GM06990 (cell line): Measurements from ENCODE around the gene EFCAB13.

Source experiments
- DNase-seq: peaks from one replicate; pipeline ENCODE4 v3.0.0-alpha.2; 2011; ENCODE audit not compliant: insufficient read length; ENCODE audit errors: extremely low read depth
- H3K27me3 ChIP-seq: replicated peaks from 2 replicates; pipeline ENCODE4 v1.6.0; 2011; ENCODE audit warnings: low read length; ENCODE audit not compliant: control insufficient read depth, insufficient read depth
- H3K36me3 ChIP-seq: 2 replicates; pipeline ENCODE4 v1.5.1; 2011; ENCODE audit warnings: low read length; ENCODE audit not compliant: control insufficient read depth, insufficient read depth
- H3K4me3 ChIP-seq: replicated peaks from 2 replicates; pipeline ENCODE4 v1.5.1; 2011; ENCODE audit warnings: low read depth, mild to moderate bottlenecking, control low read depth, low read length
- CTCF ChIP-seq: IDR thresholded peaks from 2 replicates; pipeline ENCODE4 v1.5.1; 2011; ENCODE audit warnings: low read length, control low read depth, mild to moderate bottlenecking, inconsistent platforms; ENCODE audit not compliant: insufficient read depth, poor library complexity, severe bottlenecking

Gene EFCAB13

GRCh38 chr17:47301831-47302230 lies 21.9 kb upstream of the EFCAB13 start:
- no peak for TF ChIP-seq CTCF
- DNase-seq = no peak
- Histone ChIP-seq H3K4me3 (no peak overlapping the region), H3K36me3 (no peaks in the 10 kb centered on the region), H3K27me3 (no peaks in the 10 kb centered on the region)

- Histone ChIP-seq H3K27me3 (no peaks in the 10 kb centered on the region), H3K36me3 (no peaks in the 10 kb centered on the region), H3K4me3 (no peak overlapping the region)
- no peak for TF ChIP-seq CTCF
- no peak for DNase-seq
Observed at GRCh38 chr17:47304186-47304585, 19.6 kb upstream of the EFCAB13 start.

- no peak for DNase-seq
- TF ChIP-seq CTCF = no peak
- no peaks in the 10 kb centered on the region for H3K27me3 ChIP-seq
- no peak overlapping the region for H3K4me3 ChIP-seq
- no peaks in the 10 kb centered on the region for H3K36me3 ChIP-seq
Observed at GRCh38 chr17:47305302-47305923, 18.3 kb upstream of the EFCAB13 start.

GRCh38 chr17:47310186-47310733 lies 13.5 kb upstream of the EFCAB13 start:
- no peak for TF ChIP-seq CTCF
- H3K4me3 ChIP-seq = no peak overlapping the region
- H3K36me3 ChIP-seq = no peaks in the 10 kb centered on the region
- no peak for DNase-seq
- no peaks in the 10 kb centered on the region for H3K27me3 ChIP-seq

- TF ChIP-seq CTCF = no peak
- H3K27me3 ChIP-seq = no peaks in the 10 kb centered on the region
- no peak for DNase-seq
- H3K4me3 ChIP-seq = no peak overlapping the region
- H3K36me3 ChIP-seq = no peaks in the 10 kb centered on the region
Observed at GRCh38 chr17:47311420-47311819, 12.3 kb upstream of the EFCAB13 start.
